GM10266 (cell line): Measurements from ENCODE around the gene TAC3.
"Not testable (repeated sequence)": the region's sequence is repeated elsewhere in the genome, so short reads cannot be mapped to it uniquely, and the experiment has no call there.

ENCODE experiments used
- DNase-seq: peaks from one replicate; pipeline ENCODE4 v3.0.0; 2012; ENCODE audit errors: extremely low spot score
- CTCF ChIP-seq: IDR thresholded peaks from 2 replicates; pipeline ENCODE4 v1.5.1; 2012; ENCODE audit warnings: mild to moderate bottlenecking, low read depth; ENCODE audit not compliant: control insufficient read depth, insufficient read depth; ENCODE audit errors: missing control alignments

Gene TAC3

GRCh38 chr12:57016348-57016747, at the start of gene TAC3:
Gene TAC3, minus strand, starts transcription at chr12:57016529. Its CDS starts 732 bp downstream, at chr12:57015797.
- no peak for DNase-seq
- no peak for TF ChIP-seq CTCF

GRCh38 chr12:57063991-57064685, 47.8 kb upstream of the TAC3 start:
- TF ChIP-seq CTCF, result no peak
- DNase-seq, result peak; percentile 69

- no peak for DNase-seq
- no peak for TF ChIP-seq CTCF
These were observed 42.1 kb upstream of the TAC3 start for GRCh38 chr12:57058454-57058853.

GRCh38 chr12:57057067-57057751, 40.9 kb upstream of the TAC3 start:
- TF ChIP-seq CTCF, result no peak
- no peak for DNase-seq

- no peak for TF ChIP-seq CTCF
- no peak for DNase-seq
These were observed 39.5 kb upstream of the TAC3 start for GRCh38 chr12:57055824-57056223.

GRCh38 chr12:57053901-57054300, 37.6 kb upstream of the TAC3 start:
- DNase-seq, result not testable (repeated sequence)

- not testable (repeated sequence) for DNase-seq
These were observed 36.8 kb upstream of the TAC3 start for GRCh38 chr12:57053146-57053545.

- no peak for TF ChIP-seq CTCF
- no peak for DNase-seq
These were observed 34.7 kb upstream of the TAC3 start for GRCh38 chr12:57051011-57051410.
